WTC11 (cell line): ENCODE measurements around the gene CAT. TPM values are rescaled to one million over a fixed set of nuclear protein-coding genes. Genes with fewer than 3 reads are reported as not detected.

Source experiments
- ATAC-seq: fragments of 200-7000 bp; cut with Tn5 transposase; 2 replicates; pipeline ENCODE4 v1.10.0; 2021; ENCODE audit warnings: mild to moderate bottlenecking, moderate library complexity
- CTCF ChIA-PET: fragments of 300-600 bp; sonication (Branson Sonifier 250); formaldehyde crosslinking; loops from one replicate; lab custom pipeline; 2021; ENCODE audit warnings: antibody characterized with exemption; lab: Charles Lee
- POLR2A ChIA-PET: fragments of 350-600 bp; sonication (Branson Sonifier 250); formaldehyde crosslinking; loops from one replicate; lab custom pipeline; 2021; ENCODE audit warnings: antibody characterized with exemption; lab: Charles Lee
- DNase-seq: peaks from one replicate; pipeline ENCODE4 v3.0.0; 2021; ENCODE audit warnings: low spot score
- H3K27ac Mint-ChIP-seq: 2 replicates; pipeline ENCODE4 v1.8.0; 2021; ENCODE audit warnings: mixed read lengths
- H3K27me3 Mint-ChIP-seq: 2 replicates; pipeline ENCODE4 v1.8.0; 2021; ENCODE audit warnings: low read depth, mild to moderate bottlenecking, moderate library complexity, mixed read lengths
- H3K36me3 Mint-ChIP-seq: 2 replicates; pipeline ENCODE4 v1.8.0; 2021; ENCODE audit warnings: mixed read lengths
- H3K4me1 Mint-ChIP-seq: 2 replicates; pipeline ENCODE4 v1.8.0; 2022; ENCODE audit warnings: mixed read lengths
- H3K4me3 Mint-ChIP-seq: 2 replicates; pipeline ENCODE4 v1.8.0; 2021; ENCODE audit warnings: mild to moderate bottlenecking, moderate library complexity, mixed read lengths
- H3K9me3 Mint-ChIP-seq: 2 replicates; pipeline ENCODE4 v1.8.0; 2021; ENCODE audit warnings: mixed read lengths
- ATF1 ChIP-seq: sonication (generic); formaldehyde crosslinking; IDR thresholded peaks from 2 replicates; pipeline ENCODE4 v1.8.1; 2023; ENCODE audit warnings: mild to moderate bottlenecking, moderate library complexity, missing genetic modification reagents
- CREM ChIP-seq: sonication (generic); formaldehyde crosslinking; IDR thresholded peaks from 2 replicates; pipeline ENCODE4 v1.8.1; 2022; ENCODE audit warnings: mild to moderate bottlenecking, missing genetic modification reagents, moderate library complexity
- KAT7 ChIP-seq: sonication (generic); formaldehyde crosslinking; IDR thresholded peaks from 2 replicates; pipeline ENCODE4 v1.8.1; 2023; ENCODE audit warnings: missing genetic modification reagents, mild to moderate bottlenecking, borderline replicate concordance
- SOX15 ChIP-seq: fragments of 250-450 bp; sonication (Bioruptor Pico); IDR thresholded peaks from 2 replicates; pipeline ENCODE4 v1.9.0; 2021; ENCODE audit warnings: mild to moderate bottlenecking
- ZBTB21 ChIP-seq: sonication (generic); formaldehyde crosslinking; IDR thresholded peaks from 2 replicates; pipeline ENCODE4 v1.8.1; 2023; ENCODE audit warnings: mild to moderate bottlenecking, missing genetic modification reagents, borderline replicate concordance
- total RNA-seq: library from RNA; stranded (reverse); gene quantifications from 3 replicates; pipeline ENCODE4 v1.2.3, GENCODE V29; 2021
- TF ChIP-seq, protein P1 (sequence below): fragments of 250-450 bp; sonication (Bioruptor Pico); IDR thresholded peaks from 2 replicates; pipeline ENCODE4 v1.9.0; 2021; ENCODE audit warnings: moderate library complexity, mild to moderate bottlenecking, inconsistent platforms, borderline replicate concordance
- TF ChIP-seq, protein P2 (sequence below): sonication (generic); formaldehyde crosslinking; IDR thresholded peaks from 2 replicates; pipeline ENCODE4 v1.8.1; 2022; ENCODE audit warnings: mild to moderate bottlenecking, missing genetic modification reagents, moderate library complexity, borderline replicate concordance
- TF ChIP-seq, protein P3 (sequence below): fragments of 250-450 bp; sonication (Bioruptor Pico); IDR thresholded peaks from 2 replicates; pipeline ENCODE4 v1.8.0; 2021; ENCODE audit warnings: mild to moderate bottlenecking
- TF ChIP-seq, protein P4 (sequence below): sonication (generic); formaldehyde crosslinking; conservative IDR thresholded peaks from 2 replicates; pipeline ENCODE4 v1.8.1; 2023; ENCODE audit warnings: mild to moderate bottlenecking, low read depth, missing genetic modification reagents, moderate library complexity
- TF ChIP-seq, protein P5 (sequence below): sonication (generic); formaldehyde crosslinking; IDR thresholded peaks from 2 replicates; pipeline ENCODE4 v1.8.0; 2022; ENCODE audit warnings: missing genetic modification reagents
- TF ChIP-seq, protein P6 (sequence below): fragments of 250-450 bp; sonication (Bioruptor Pico); IDR thresholded peaks from 2 replicates; pipeline ENCODE4 v1.9.0; 2021; ENCODE audit warnings: mild to moderate bottlenecking, borderline replicate concordance
- TF ChIP-seq, protein P7 (sequence below): sonication (generic); formaldehyde crosslinking; IDR thresholded peaks from 2 replicates; pipeline ENCODE4 v1.8.1; 2023; ENCODE audit warnings: mild to moderate bottlenecking, missing genetic modification reagents

The CAT gene
- total RNA-seq, 1 experiment from 2014 or later, result 9.3 TPM

DNA sequence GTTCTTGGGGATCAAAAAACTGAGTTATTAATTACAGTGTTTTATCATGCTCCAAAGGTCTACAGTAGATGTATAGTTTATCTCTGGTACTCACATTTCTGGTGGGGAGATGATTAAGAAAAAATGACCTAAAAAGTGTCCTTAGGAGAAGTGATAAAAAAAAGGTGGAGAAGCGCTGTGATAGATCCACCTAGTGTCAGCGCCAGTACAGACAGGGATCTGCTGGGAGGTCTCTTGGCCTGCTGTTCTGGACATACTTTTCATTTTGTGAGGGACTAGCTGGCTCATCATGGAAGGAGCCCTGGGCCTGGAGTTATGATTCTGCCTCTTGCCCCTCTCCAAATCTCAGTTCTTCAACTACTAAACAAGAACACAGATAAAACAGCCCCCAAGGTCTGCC is 71.9 kb downstream of the CAT start:
- POLR2A ChIA-PET, result no interaction called here
- no peak for DNase-seq
- Mint-ChIP-seq H3K27ac (no peak overlapping the region), H3K4me1 (peaks cover 16% of the 10 kb centered on the region), H3K36me3 (no peaks in the 10 kb centered on the region), H3K27me3 (no peaks in the 10 kb centered on the region), H3K4me3 (no peak overlapping the region), H3K9me3 (no peaks in the 10 kb centered on the region)
- CTCF ChIA-PET, result interaction anchor here (0.6 kb wide), 1 partner anchor 17 kb away, joined by 3 read pairs; no protein-coding TSS in a partner anchor
- TF ChIP-seq, protein P1, sequence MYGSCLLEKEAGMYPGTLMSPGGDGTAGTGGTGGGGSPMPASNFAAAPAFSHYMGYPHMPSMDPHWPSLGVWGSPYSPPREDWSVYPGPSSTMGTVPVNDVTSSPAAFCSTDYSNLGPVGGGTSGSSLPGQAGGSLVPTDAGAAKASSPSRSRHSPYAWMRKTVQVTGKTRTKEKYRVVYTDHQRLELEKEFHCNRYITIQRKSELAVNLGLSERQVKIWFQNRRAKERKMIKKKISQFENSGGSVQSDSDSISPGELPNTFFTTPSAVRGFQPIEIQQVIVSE (CRISPR knock-in tag), result no peak
- TF ChIP-seq, protein P2, sequence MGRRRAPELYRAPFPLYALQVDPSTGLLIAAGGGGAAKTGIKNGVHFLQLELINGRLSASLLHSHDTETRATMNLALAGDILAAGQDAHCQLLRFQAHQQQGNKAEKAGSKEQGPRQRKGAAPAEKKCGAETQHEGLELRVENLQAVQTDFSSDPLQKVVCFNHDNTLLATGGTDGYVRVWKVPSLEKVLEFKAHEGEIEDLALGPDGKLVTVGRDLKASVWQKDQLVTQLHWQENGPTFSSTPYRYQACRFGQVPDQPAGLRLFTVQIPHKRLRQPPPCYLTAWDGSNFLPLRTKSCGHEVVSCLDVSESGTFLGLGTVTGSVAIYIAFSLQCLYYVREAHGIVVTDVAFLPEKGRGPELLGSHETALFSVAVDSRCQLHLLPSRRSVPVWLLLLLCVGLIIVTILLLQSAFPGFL, result no peak
- TF ChIP-seq KAT7 (CRISPR knock-in tag) (no peak), ZBTB21 (CRISPR knock-in tag) (no peak), SOX15 (CRISPR knock-in tag) (no peak), CREM (CRISPR knock-in tag) (no peak), ATF1 (no peak)
- TF ChIP-seq, protein P3, sequence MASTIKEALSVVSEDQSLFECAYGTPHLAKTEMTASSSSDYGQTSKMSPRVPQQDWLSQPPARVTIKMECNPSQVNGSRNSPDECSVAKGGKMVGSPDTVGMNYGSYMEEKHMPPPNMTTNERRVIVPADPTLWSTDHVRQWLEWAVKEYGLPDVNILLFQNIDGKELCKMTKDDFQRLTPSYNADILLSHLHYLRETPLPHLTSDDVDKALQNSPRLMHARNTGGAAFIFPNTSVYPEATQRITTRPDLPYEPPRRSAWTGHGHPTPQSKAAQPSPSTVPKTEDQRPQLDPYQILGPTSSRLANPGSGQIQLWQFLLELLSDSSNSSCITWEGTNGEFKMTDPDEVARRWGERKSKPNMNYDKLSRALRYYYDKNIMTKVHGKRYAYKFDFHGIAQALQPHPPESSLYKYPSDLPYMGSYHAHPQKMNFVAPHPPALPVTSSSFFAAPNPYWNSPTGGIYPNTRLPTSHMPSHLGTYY (CRISPR knock-in tag), result no peak
- TF ChIP-seq, protein P4, sequence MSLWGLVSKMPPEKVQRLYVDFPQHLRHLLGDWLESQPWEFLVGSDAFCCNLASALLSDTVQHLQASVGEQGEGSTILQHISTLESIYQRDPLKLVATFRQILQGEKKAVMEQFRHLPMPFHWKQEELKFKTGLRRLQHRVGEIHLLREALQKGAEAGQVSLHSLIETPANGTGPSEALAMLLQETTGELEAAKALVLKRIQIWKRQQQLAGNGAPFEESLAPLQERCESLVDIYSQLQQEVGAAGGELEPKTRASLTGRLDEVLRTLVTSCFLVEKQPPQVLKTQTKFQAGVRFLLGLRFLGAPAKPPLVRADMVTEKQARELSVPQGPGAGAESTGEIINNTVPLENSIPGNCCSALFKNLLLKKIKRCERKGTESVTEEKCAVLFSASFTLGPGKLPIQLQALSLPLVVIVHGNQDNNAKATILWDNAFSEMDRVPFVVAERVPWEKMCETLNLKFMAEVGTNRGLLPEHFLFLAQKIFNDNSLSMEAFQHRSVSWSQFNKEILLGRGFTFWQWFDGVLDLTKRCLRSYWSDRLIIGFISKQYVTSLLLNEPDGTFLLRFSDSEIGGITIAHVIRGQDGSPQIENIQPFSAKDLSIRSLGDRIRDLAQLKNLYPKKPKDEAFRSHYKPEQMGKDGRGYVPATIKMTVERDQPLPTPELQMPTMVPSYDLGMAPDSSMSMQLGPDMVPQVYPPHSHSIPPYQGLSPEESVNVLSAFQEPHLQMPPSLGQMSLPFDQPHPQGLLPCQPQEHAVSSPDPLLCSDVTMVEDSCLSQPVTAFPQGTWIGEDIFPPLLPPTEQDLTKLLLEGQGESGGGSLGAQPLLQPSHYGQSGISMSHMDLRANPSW (CRISPR knock-in tag), result no peak
- TF ChIP-seq, protein P5, sequence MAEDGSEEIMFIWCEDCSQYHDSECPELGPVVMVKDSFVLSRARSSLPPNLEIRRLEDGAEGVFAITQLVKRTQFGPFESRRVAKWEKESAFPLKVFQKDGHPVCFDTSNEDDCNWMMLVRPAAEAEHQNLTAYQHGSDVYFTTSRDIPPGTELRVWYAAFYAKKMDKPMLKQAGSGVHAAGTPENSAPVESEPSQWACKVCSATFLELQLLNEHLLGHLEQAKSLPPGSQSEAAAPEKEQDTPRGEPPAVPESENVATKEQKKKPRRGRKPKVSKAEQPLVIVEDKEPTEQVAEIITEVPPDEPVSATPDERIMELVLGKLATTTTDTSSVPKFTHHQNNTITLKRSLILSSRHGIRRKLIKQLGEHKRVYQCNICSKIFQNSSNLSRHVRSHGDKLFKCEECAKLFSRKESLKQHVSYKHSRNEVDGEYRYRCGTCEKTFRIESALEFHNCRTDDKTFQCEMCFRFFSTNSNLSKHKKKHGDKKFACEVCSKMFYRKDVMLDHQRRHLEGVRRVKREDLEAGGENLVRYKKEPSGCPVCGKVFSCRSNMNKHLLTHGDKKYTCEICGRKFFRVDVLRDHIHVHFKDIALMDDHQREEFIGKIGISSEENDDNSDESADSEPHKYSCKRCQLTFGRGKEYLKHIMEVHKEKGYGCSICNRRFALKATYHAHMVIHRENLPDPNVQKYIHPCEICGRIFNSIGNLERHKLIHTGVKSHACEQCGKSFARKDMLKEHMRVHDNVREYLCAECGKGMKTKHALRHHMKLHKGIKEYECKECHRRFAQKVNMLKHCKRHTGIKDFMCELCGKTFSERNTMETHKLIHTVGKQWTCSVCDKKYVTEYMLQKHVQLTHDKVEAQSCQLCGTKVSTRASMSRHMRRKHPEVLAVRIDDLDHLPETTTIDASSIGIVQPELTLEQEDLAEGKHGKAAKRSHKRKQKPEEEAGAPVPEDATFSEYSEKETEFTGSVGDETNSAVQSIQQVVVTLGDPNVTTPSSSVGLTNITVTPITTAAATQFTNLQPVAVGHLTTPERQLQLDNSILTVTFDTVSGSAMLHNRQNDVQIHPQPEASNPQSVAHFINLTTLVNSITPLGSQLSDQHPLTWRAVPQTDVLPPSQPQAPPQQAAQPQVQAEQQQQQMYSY, result no peak
- TF ChIP-seq, protein P6, sequence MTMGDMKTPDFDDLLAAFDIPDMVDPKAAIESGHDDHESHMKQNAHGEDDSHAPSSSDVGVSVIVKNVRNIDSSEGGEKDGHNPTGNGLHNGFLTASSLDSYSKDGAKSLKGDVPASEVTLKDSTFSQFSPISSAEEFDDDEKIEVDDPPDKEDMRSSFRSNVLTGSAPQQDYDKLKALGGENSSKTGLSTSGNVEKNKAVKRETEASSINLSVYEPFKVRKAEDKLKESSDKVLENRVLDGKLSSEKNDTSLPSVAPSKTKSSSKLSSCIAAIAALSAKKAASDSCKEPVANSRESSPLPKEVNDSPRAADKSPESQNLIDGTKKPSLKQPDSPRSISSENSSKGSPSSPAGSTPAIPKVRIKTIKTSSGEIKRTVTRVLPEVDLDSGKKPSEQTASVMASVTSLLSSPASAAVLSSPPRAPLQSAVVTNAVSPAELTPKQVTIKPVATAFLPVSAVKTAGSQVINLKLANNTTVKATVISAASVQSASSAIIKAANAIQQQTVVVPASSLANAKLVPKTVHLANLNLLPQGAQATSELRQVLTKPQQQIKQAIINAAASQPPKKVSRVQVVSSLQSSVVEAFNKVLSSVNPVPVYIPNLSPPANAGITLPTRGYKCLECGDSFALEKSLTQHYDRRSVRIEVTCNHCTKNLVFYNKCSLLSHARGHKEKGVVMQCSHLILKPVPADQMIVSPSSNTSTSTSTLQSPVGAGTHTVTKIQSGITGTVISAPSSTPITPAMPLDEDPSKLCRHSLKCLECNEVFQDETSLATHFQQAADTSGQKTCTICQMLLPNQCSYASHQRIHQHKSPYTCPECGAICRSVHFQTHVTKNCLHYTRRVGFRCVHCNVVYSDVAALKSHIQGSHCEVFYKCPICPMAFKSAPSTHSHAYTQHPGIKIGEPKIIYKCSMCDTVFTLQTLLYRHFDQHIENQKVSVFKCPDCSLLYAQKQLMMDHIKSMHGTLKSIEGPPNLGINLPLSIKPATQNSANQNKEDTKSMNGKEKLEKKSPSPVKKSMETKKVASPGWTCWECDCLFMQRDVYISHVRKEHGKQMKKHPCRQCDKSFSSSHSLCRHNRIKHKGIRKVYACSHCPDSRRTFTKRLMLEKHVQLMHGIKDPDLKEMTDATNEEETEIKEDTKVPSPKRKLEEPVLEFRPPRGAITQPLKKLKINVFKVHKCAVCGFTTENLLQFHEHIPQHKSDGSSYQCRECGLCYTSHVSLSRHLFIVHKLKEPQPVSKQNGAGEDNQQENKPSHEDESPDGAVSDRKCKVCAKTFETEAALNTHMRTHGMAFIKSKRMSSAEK (CRISPR knock-in tag), result no peak
- TF ChIP-seq, protein P7, sequence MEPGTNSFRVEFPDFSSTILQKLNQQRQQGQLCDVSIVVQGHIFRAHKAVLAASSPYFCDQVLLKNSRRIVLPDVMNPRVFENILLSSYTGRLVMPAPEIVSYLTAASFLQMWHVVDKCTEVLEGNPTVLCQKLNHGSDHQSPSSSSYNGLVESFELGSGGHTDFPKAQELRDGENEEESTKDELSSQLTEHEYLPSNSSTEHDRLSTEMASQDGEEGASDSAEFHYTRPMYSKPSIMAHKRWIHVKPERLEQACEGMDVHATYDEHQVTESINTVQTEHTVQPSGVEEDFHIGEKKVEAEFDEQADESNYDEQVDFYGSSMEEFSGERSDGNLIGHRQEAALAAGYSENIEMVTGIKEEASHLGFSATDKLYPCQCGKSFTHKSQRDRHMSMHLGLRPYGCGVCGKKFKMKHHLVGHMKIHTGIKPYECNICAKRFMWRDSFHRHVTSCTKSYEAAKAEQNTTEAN, result no peak
- no peak for ATAC-seq
